ENCODE results near the gene KIFBP.
"Not testable (repeated sequence)": the region's sequence is repeated elsewhere in the genome, so short reads cannot be mapped to it uniquely, and the experiment has no call there.

Gene KIFBP, protein sequence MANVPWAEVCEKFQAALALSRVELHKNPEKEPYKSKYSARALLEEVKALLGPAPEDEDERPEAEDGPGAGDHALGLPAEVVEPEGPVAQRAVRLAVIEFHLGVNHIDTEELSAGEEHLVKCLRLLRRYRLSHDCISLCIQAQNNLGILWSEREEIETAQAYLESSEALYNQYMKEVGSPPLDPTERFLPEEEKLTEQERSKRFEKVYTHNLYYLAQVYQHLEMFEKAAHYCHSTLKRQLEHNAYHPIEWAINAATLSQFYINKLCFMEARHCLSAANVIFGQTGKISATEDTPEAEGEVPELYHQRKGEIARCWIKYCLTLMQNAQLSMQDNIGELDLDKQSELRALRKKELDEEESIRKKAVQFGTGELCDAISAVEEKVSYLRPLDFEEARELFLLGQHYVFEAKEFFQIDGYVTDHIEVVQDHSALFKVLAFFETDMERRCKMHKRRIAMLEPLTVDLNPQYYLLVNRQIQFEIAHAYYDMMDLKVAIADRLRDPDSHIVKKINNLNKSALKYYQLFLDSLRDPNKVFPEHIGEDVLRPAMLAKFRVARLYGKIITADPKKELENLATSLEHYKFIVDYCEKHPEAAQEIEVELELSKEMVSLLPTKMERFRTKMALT

DNA sequence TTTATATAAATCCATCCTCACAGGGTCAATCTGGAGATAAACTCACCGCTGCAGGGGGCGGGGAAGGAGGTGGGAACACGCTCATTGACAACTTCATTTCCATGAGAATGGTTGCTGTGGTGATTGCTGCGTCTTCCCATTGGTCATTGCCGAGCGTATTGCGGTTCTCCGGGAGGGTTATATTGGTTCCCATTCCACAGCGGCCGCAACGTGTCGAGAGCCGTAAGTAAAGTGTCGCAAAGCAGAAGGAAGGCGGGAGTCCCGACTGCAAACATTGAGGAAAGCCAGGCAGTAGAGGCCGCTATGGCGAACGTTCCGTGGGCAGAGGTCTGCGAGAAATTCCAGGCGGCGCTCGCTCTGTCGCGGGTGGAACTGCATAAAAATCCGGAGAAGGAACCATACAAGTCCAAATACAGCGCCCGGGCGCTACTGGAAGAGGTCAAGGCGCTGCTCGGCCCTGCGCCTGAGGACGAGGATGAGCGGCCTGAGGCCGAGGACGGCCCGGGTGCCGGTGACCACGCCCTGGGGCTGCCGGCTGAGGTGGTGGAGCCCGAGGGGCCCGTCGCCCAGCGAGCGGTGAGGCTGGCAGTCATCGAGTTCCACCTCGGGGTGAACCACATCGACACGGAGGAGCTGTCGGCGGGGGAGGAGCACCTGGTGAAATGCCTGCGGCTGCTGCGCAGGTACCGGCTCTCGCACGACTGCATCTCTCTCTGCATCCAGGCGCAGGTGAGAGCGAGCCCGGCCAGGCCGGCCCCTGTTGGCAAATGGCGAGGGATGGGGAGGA, at the start of gene KIFBP:
Gene KIFBP (plus strand): TSS at position 274 of the 787 bp plus-strand sequence. CDS start 30 bp downstream, at position 304.
- peak within 1 kb of the TSS; percentile 73 to 99 (median 91) for H3K4me3 ChIP-seq
- H3K27ac ChIP-seq: peak within 1 kb of the TSS; percentile 39 to 91 (median 84)

DNA sequence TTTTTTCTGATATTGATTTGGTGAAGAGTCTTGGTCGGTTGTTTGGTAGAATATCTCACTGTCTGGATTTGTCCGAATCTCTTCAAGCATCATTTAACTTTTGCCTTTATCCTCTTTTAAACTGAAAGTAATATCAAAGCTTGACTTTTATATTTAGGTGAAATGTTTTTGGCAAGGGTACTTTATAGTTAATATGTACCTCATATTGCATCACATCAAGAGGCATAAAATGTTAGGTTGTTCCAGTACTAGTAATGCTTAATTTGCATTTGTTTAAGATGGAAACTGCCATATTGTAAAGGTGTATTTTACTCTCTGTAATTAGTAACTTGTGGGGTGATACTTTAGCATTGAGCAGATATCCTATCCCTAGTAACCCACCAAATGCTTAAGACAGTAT, 49.7 kb upstream of the KIFBP start:
- Histone ChIP-seq H3K27ac (no peak overlapping the region), H3K4me3 (no peak overlapping the region)

DNA sequence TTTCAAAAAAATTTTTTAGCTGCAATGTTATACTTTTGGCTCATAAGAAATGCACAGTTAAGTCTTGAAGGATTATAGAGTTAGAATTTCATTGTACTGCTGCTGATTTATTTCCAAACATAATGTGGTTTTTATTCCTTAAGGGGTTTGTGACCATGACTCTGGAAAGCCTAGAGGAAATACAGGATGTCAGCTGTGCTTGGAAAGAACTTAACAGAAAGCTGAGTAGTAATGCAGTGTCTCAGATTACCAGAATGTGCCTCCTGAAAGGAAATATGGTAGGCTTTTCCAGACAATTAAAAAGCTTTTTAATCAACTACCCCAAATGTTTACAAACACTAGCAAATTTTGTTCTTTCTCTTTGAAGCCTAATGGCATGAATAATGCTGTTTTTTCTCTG, 47.7 kb upstream of the KIFBP start:
- H3K4me3 ChIP-seq, H3K27ac ChIP-seq: not testable (repeated sequence)

GRCh38 chr10:68950598-68950997, 38.0 kb upstream of the KIFBP start:
- Histone ChIP-seq H3K27ac (no peak overlapping the region), H3K4me3 (no peak overlapping the region)

DNA sequence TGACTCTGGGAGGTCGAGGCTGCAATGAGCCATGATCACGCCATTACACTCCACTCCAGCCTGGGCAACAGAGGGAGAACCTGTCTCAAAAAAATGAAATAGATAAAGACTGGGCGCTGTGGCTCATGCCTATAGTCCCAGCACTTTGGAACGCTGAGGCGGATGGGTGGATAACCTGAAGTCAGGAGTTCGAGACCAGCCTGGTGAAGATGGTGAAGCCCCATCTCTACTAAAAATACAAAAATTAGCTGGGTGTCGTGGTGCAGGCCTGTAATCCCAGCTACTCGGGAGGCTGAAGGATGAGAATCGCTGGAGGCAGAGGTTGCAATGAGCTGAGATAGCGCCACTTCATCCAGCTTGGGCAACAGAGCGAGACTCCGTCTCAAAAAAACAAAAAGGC, 33.7 kb upstream of the KIFBP start:
- H3K27ac ChIP-seq: peak overlapping the region in 11 of 21 experiments; percentile 73 to 100 (median 98)

DNA sequence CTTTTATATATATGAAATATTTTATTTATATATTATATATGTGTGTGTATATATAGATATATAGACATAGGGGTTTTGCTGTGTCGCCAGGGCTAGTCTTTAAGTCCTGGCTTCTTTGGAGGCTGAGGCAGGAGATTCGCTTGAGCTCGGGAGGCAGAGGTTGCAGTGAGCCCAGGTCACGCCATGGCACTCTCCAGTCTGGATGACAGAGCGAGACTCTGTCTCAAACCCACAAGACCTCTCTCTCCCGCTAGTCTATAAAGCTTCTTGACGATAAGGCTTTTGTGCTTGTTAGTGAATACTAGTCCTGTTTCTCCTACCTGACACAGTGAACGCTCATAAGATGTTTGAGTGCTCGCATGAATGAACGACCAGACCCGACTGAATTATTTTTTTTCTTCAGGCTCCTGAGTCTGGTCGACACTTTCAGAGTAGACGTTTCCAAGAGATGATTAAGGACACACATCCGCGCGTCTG, 33.2 kb upstream of the KIFBP start:
- peak overlapping the region; percentile 90 to 98 (median 94) for H3K4me3 ChIP-seq
- H3K27ac ChIP-seq: peak overlapping the region in 20 of 21 experiments; percentile 73 to 100 (median 92)

More for the DNA sequence above, 33.7 kb upstream of the KIFBP start:
- H3K4me3 ChIP-seq: peak overlapping the region in 3 of 7 experiments; percentile 92 to 97 (median 94)

GRCh38 chr10:68955832-68956532, 32.6 kb upstream of the KIFBP start, which contains the start of gene DDX21:
TSS of gene DDX21 (plus strand) at chr10:68956170. CDS start at chr10:68956226, 56 bp downstream.
- peak within 1 kb of the TSS; percentile 73 to 100 (median 91) for H3K27ac ChIP-seq
- peak within 1 kb of the TSS; percentile 90 to 98 (median 94) for H3K4me3 ChIP-seq

DNA sequence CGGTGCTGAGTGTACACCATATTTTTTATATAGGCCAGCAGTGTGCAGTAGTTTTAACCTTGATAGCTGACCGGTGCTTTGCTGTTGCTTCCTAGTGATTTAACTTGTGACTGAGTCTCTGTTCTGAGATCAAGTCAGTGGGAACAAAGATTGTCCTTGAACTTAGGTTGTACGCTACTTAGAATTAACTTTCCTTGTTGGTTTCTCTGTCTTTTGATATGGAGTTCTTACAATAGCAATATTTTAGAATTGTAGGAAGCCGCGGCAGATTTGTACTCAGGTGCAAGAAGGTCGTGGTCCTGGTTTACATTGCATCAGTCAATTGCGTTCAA, 31.4 kb upstream of the KIFBP start:
- Histone ChIP-seq H3K4me3 (peak overlapping the region; percentile 90 to 98 (median 94)), H3K27ac (peak overlapping the region in 17 of 21 experiments; percentile 83 to 100 (median 95))

- H3K4me3 ChIP-seq: peak overlapping the region; percentile 90 to 98 (median 94)
Observed at GRCh38 chr10:68957654-68958053, 30.9 kb upstream of the KIFBP start.

DNA sequence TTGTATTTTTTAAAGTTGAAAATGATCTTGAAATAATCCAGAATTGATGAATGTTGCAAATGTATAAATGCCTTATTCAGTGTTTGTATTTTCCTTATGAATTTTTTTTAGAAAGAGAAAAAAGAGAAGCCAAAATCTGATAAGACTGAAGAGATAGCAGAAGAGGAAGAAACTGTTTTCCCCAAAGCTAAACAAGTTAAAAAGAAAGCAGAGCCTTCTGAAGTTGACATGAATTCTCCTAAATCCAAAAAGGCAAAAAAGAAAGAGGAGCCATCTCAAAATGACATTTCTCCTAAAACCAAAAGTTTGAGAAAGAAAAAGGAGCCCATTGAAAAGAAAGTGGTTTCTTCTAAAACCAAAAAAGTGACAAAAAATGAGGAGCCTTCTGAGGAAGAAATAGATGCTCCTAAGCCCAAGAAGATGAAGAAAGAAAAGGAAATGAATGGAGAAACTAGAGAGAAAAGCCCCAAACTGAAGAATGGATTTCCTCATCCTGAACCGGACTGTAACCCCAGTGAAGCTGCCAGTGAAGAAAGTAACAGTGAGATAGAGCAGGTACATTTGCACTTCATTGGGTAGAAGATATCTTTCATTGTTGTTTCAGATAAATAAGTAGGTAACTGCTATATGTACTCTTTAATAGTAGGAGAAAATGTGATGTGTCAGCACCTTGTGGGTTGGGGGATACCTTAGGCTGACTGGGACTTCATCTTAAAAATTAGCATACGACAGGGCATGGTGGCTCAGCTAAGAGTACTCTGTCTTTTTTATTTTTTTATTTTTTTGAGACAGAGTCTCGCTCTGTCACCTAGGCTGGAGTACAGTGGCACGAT, 28.7 kb upstream of the KIFBP start:
- no peak overlapping the region for H3K27ac ChIP-seq

More at GRCh38 chr10:68957654-68958053, 30.9 kb upstream of the KIFBP start:
- H3K27ac ChIP-seq: peak overlapping the region in 9 of 21 experiments; percentile 84 to 100 (median 99)

DNA sequence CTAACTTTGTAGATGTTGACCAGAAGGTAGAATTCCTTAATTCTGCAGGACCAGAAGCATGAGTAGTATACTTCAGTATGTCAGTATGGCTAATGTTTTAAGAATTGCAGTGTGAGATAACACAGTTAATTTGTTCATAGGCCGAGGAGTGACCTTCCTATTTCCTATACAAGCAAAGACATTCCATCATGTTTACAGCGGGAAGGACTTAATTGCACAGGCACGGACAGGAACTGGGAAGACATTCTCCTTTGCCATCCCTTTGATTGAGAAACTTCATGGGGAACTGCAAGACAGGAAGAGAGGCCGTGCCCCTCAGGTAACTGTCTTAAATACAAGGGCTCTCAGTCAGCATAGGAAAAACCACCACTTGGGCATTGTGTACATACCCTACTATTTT, 25.5 kb upstream of the KIFBP start:
- Histone ChIP-seq H3K4me3 (no peak overlapping the region), H3K27ac (no peak overlapping the region)

More for the DNA sequence above, 28.7 kb upstream of the KIFBP start:
- no peak overlapping the region for H3K4me3 ChIP-seq

GRCh38 chr10:68973975-68974374, 14.6 kb upstream of the KIFBP start:
- Histone ChIP-seq H3K4me3 (no peak overlapping the region), H3K27ac (no peak overlapping the region)

DNA sequence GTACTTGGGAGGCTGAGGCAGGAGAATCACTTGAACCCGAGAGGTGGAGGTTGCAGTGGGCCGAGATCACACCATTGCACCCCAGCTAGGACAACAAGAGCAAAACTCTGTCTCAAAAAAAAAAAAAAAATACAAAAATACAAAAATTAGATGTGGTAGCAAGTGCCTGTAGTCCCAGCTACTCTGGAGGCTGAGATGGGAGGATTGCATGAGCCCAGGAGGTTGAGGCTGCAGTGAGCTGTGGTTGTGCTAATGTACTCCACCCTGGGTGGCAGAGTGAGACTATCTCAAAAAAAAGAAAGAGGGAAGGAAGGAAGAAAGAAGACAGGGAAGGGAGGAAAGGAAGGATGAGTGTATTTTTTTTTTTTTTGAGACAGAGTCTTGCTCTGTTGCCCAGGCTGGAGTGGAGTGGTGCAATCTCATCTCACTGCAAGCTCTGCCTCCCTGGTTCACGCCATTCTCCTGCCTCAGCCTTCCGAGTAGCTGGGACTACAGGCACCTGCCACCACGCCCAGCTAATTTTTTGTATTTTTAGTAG, 12.6 kb upstream of the KIFBP start:
- H3K4me3 ChIP-seq, H3K27ac ChIP-seq: not testable (repeated sequence)

GRCh38 chr10:68979738-68980137, 8.9 kb upstream of the KIFBP start:
- not testable (repeated sequence) for H3K27ac ChIP-seq, H3K4me3 ChIP-seq

DNA sequence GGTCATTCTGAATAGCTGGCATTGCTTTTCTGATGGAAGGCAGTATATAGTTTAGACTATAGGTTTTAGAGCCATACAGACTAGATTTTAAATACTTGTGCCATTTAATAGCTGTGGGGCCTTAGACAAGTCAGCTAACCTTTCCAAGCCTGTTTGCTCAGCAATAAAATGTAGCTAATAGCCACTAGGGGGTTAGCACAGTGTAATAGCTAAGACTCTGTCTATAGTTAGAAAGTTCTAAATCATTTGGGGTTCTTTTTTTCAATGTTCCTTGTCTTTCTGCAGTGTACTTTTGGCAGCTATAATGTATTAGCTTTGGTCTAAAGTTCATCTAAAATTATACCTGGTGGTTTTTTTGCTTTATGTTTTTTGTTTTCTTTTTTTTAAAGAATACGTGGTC, 7.5 kb upstream of the KIFBP start:
- Histone ChIP-seq H3K27ac (no peak overlapping the region), H3K4me3 (no peak overlapping the region)

DNA sequence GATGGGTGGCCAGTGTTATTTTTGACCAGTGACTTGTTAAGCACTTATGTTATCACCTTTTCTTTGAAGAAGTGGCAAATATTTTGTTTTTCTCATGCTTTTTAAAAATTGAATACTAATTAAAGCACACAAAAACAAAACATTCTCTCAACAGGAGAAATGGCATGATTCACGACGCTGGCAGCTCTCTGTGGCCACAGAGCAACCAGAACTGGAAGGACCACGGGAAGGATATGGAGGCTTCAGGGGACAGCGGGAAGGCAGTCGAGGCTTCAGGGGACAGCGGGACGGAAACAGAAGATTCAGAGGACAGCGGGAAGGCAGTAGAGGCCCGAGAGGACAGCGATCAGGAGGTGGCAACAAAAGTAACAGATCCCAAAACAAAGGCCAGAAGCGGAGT, 6.2 kb upstream of the KIFBP start:
- H3K27ac ChIP-seq: no peak overlapping the region

GRCh38 chr10:68987611-68988010, 992 bp upstream of the KIFBP start:
- H3K27ac ChIP-seq: peak overlapping the region in 1 of 21 experiments; percentile 87
- peak overlapping the region in 1 of 7 experiments; percentile 99 for H3K4me3 ChIP-seq

More for the DNA sequence above, 6.2 kb upstream of the KIFBP start:
- H3K4me3 ChIP-seq: no peak overlapping the region
